Trophoblast cell (in vitro differentiated cells and primary cell): ENCODE results near the gene GNRHR.

Source experiments
- DNase-seq, 2 donors: peaks; one replicate each; pipeline ENCODE4 v3.0.0-alpha.2; 2016
- H2AFZ ChIP-seq: 2 replicates; pipeline ENCODE4 v1.6.1; 2013; ENCODE audit warnings: low read length, moderate library complexity, mild to moderate bottlenecking; ENCODE audit not compliant: insufficient read depth, poor library complexity
- H2AK5ac ChIP-seq: 2 replicates; pipeline ENCODE4 v1.6.1; 2013; ENCODE audit warnings: mild to moderate bottlenecking, low read length
- H2BK120ac ChIP-seq: 2 replicates; pipeline ENCODE4 v1.6.1; 2013; ENCODE audit warnings: low read length, mild to moderate bottlenecking, moderate library complexity; ENCODE audit not compliant: insufficient read depth, poor library complexity
- H2BK12ac ChIP-seq: 2 replicates; pipeline ENCODE4 v1.6.1; 2013; ENCODE audit warnings: mild to moderate bottlenecking, low read length, moderate library complexity
- H2BK5ac ChIP-seq: 2 replicates; pipeline ENCODE4 v1.6.1; 2013; ENCODE audit warnings: low read length, low read depth, moderate library complexity, mild to moderate bottlenecking; ENCODE audit not compliant: poor library complexity
- H3K14ac ChIP-seq: 2 replicates; pipeline ENCODE4 v1.6.1; 2013; ENCODE audit warnings: mild to moderate bottlenecking, low read length
- H3K18ac ChIP-seq: 2 replicates; pipeline ENCODE4 v1.6.1; 2013; ENCODE audit warnings: mild to moderate bottlenecking, low read length
- H3K23ac ChIP-seq: 2 replicates; pipeline ENCODE4 v1.6.1; 2013; ENCODE audit warnings: low read length
- H3K27ac ChIP-seq: 2 replicates; pipeline ENCODE4 v1.5.1; 2013; ENCODE audit warnings: low read depth, mild to moderate bottlenecking, inconsistent platforms, low read length, moderate library complexity
- H3K27me3 ChIP-seq: 2 replicates; pipeline ENCODE4 v1.6.1; 2013; ENCODE audit warnings: inconsistent platforms, mild to moderate bottlenecking, low read length, moderate library complexity; ENCODE audit not compliant: insufficient read depth
- H3K36me3 ChIP-seq, 2 experiments: 1 replicate in 1 of 2; 2 replicates in 1 of 2; pipeline ENCODE4 v1.6.1; 2013; ENCODE audit warnings: low read length in 2 of 2, mild to moderate bottlenecking in 2 of 2, moderate library complexity in 1 of 2; ENCODE audit not compliant: insufficient read depth in 2 of 2, control insufficient read depth in 1 of 2
- H3K4ac ChIP-seq: 2 replicates; pipeline ENCODE4 v1.6.1; 2013; ENCODE audit warnings: low read depth, mild to moderate bottlenecking, low read length, moderate library complexity
- H3K4me1 ChIP-seq, 2 experiments: 1 replicate in 1 of 2; 2 replicates in 1 of 2; pipeline ENCODE4 v1.6.1; 2013; ENCODE audit warnings: low read length in 2 of 2, mild to moderate bottlenecking in 2 of 2, moderate library complexity in 1 of 2; ENCODE audit not compliant: insufficient read depth in 2 of 2, control insufficient read depth in 1 of 2
- H3K4me2 ChIP-seq: 2 replicates; pipeline ENCODE4 v1.6.1; 2013; ENCODE audit warnings: inconsistent platforms, mild to moderate bottlenecking, low read length, moderate library complexity
- H3K4me3 ChIP-seq: 2 replicates; pipeline ENCODE4 v1.5.1; 2013; ENCODE audit warnings: mild to moderate bottlenecking, low read depth, low read length, inconsistent platforms
- H3K79me1 ChIP-seq: one replicate; pipeline ENCODE4 v1.6.1; 2013; ENCODE audit warnings: low read length
- H3K79me2 ChIP-seq: 2 replicates; pipeline ENCODE4 v1.6.1; 2013; ENCODE audit warnings: low read length, mild to moderate bottlenecking; ENCODE audit not compliant: control insufficient read depth, insufficient read depth, poor library complexity
- H3K9ac ChIP-seq: 2 replicates; pipeline ENCODE4 v1.6.1; 2013; ENCODE audit warnings: mild to moderate bottlenecking, low read length
- H3K9me3 ChIP-seq: 2 replicates; pipeline ENCODE4 v1.6.1; 2013; ENCODE audit warnings: low read depth, mild to moderate bottlenecking, control low read depth, inconsistent platforms, low read length; ENCODE audit not compliant: insufficient read depth
- H4K12ac ChIP-seq: 2 replicates; pipeline ENCODE4 v1.6.1; 2013; ENCODE audit warnings: low read depth, mild to moderate bottlenecking, low read length, moderate library complexity
- H4K8ac ChIP-seq: 2 replicates; pipeline ENCODE4 v1.6.1; 2013; ENCODE audit warnings: low read depth, mild to moderate bottlenecking, low read length, moderate library complexity
- H4K91ac ChIP-seq: one replicate; pipeline ENCODE4 v1.6.1; 2013; ENCODE audit warnings: low read depth, mild to moderate bottlenecking, low read length, moderate library complexity
- WGBS: extraction: QIAGEN DNeasy Blood & Tissue Kit; methylation state at CpG from one replicate; pipeline ENCODE4 v1.1.7; 2013; ENCODE audit warnings: missing lambda C conversion rate; ENCODE audit not compliant: insufficient read length, insufficient coverage; ENCODE audit errors: extremely low coverage; 5-methylcytosine and 5-hydroxymethylcytosine counted together

The GNRHR gene

DNA sequence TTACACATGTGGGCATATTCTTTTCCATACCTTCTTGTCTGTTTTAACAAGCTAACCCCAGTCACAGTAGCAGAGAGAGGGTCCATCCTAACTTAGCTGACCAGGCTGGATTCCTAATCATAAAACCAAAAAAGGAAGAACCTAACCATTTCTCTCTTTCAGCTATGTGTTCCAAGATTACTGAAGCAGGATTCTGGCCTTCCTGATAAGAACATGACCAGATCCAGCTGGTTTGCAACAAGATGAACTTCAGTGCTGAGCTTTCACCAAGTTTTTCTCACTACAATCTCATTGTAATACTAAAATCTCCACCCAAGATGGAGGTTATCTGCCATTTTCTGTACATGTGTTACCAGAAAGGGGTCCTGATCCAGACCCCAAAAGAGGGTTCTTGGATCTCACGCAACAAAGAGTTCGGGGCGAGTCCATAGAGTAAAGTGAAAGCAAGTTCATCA is 32.8 kb downstream of the GNRHR start:
- H3K79me1 ChIP-seq: peaks cover 3% of the 10 kb centered on the region
- no CpG with 5 or more reads among the region's 3 CpGs for WGBS
- H3K4ac ChIP-seq: no peak overlapping the region

DNA sequence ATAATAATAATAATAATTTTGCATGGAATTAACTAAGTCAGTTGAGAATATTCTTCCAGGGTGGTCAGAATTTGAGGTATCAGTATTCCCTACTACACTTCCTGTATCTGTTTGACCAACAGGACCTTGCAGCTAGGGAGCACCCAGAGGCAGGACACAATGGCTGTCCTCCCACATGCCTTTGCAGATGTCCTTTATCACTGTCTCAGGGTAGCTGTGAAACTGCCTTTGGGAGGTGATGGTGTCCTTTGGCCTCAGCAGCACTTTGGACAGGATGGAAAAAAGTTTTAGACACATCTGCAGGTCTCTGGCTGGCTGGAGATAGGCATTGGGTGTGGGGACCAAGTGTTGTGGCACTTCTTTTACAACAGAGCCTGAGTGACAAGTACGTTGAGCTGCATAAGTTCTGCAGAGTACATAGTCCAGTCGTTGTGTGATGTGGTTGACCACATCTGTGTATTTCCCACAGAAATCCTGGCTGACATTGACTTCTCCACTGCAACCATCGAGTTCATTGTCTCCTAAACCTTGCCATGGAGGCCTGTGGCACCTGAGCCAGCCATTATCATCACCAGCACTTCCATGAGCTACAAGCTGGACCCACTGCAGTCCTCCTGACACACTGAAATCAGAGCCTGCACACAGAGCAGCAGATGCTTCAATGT is 34.1 kb downstream of the GNRHR start:
- H3K4me1 ChIP-seq: peaks cover 7 to 14% of the 10 kb centered on the region in 2 experiments
- H3K27ac ChIP-seq: no peak overlapping the region
- no peak overlapping the region for H2BK5ac ChIP-seq
- no peak overlapping the region for H3K23ac ChIP-seq
- no peak overlapping the region for H2AK5ac ChIP-seq
- H2BK120ac ChIP-seq: no peak overlapping the region
- no peak overlapping the region for H3K4ac ChIP-seq
- H3K9ac ChIP-seq: no peak overlapping the region
- no CpG with 5 or more reads among the region's 3 CpGs for WGBS
- no peak overlapping the region for H3K4me3 ChIP-seq
- H3K18ac ChIP-seq: no peak overlapping the region
- peaks cover 3% of the 10 kb centered on the region for H3K79me1 ChIP-seq
- H3K9me3 ChIP-seq: peaks cover 3% of the 10 kb centered on the region
- H3K14ac ChIP-seq: no peak overlapping the region
- no peak overlapping the region for H4K8ac ChIP-seq
- H4K91ac ChIP-seq: no peak overlapping the region
- no peak overlapping the region for H3K4me2 ChIP-seq
- H3K36me3 ChIP-seq: peaks cover 4 to 5% of the 10 kb centered on the region in 2 experiments
- H3K79me2 ChIP-seq: no peaks in the 10 kb centered on the region
- H2AFZ ChIP-seq: no peak overlapping the region
- no peak overlapping the region for H2BK12ac ChIP-seq
- no peaks in the 10 kb centered on the region for H3K27me3 ChIP-seq
- H4K12ac ChIP-seq: no peak overlapping the region
- DNase-seq: no peak

More for the DNA sequence above, 32.8 kb downstream of the GNRHR start:
- H3K23ac ChIP-seq: no peak overlapping the region
- DNase-seq: no peak
- H3K9ac ChIP-seq: no peak overlapping the region
- H3K4me3 ChIP-seq: no peak overlapping the region
- peaks cover 4 to 5% of the 10 kb centered on the region in 2 experiments for H3K36me3 ChIP-seq
- H4K12ac ChIP-seq: no peak overlapping the region
- H3K27ac ChIP-seq: no peak overlapping the region
- H2BK12ac ChIP-seq: no peak overlapping the region
- no peak overlapping the region for H3K14ac ChIP-seq
- no peak overlapping the region for H2AK5ac ChIP-seq
- no peak overlapping the region for H4K91ac ChIP-seq
- peaks cover 7 to 14% of the 10 kb centered on the region in 2 experiments for H3K4me1 ChIP-seq
- no peaks in the 10 kb centered on the region for H3K27me3 ChIP-seq
- H3K4me2 ChIP-seq: no peak overlapping the region
- peak overlapping the region; percentile 61 for H2BK120ac ChIP-seq
- H3K18ac ChIP-seq: no peak overlapping the region
- H2AFZ ChIP-seq: no peak overlapping the region
- H3K9me3 ChIP-seq: peaks cover 3% of the 10 kb centered on the region
- H4K8ac ChIP-seq: no peak overlapping the region
- peak overlapping the region; percentile 32 for H2BK5ac ChIP-seq
- H3K79me2 ChIP-seq: no peaks in the 10 kb centered on the region

DNA sequence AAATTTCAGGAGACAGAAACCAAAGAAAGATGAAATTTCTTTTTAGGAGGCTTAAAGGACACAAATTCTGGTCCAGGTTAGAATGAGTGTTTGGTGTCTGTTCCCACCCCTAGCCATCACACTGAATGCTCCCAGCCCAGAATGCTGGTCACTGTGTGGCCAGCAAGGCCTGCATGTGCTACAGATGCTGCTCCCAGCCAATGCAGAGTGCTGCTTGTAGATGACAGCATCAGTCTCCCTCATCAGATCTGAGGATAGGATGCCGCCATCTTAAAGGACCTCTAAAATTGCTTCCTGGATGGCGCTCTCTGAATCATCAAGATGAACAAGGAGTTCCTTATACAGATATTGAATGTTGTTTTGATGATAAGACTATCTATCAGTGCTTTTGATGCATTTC is 35.3 kb downstream of the GNRHR start:
- no peak for DNase-seq
- no peak overlapping the region for H3K9ac ChIP-seq

DNA sequence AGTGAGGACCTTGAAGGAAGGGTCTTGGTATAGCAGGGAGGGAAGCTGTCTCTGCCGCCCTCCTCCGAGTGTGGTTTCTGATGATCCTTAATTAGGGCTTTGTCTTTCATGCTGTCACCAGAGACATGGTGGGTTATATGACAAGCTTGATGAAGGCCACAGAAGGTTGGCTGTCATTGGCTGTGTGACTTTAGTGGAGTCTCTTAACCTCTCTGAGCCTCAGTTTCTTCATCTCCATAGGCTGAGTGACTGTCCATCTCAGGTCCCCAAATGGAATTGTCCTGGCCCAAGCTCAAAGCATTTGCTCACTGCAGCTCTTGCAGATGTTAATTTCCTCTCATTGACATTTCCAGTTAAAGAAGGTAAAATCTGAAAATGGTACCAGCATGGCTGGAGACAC is 36.6 kb downstream of the GNRHR start:
- Histone ChIP-seq H3K27me3 (no peaks in the 10 kb centered on the region), H3K4me3 (no peak overlapping the region), H3K9me3 (no peaks in the 10 kb centered on the region), H3K9ac (no peak overlapping the region), H2AK5ac (no peak overlapping the region), H3K4me2 (no peak overlapping the region), H3K4me1 (peaks cover 22 to 25% of the 10 kb centered on the region in 2 experiments), H2BK5ac (no peak overlapping the region), H3K36me3 (peaks cover 4 to 5% of the 10 kb centered on the region in 2 experiments), H3K14ac (no peak overlapping the region), H3K4ac (no peak overlapping the region), H3K23ac (no peak overlapping the region), H4K12ac (no peak overlapping the region), H3K79me2 (no peaks in the 10 kb centered on the region), H3K27ac (no peak overlapping the region), H3K79me1 (peaks cover 5% of the 10 kb centered on the region), H2BK12ac (no peak overlapping the region), H4K8ac (no peak overlapping the region), H3K18ac (no peak overlapping the region), H2BK120ac (no peak overlapping the region), H2AFZ (no peak overlapping the region), H4K91ac (no peak overlapping the region)
- DNase-seq: no peak
- no CpG with 5 or more reads among the region's 2 CpGs for WGBS

More for the DNA sequence above, 35.3 kb downstream of the GNRHR start:
- Histone ChIP-seq H3K9me3 (peaks cover 1% of the 10 kb centered on the region), H3K27ac (no peak overlapping the region), H4K12ac (no peak overlapping the region), H3K14ac (no peak overlapping the region), H3K4me1 (peaks cover 10 to 17% of the 10 kb centered on the region in 2 experiments), H4K91ac (peak overlapping the region; percentile 15), H3K79me2 (no peaks in the 10 kb centered on the region), H3K36me3 (peaks cover 4 to 5% of the 10 kb centered on the region in 2 experiments), H4K8ac (no peak overlapping the region), H2AK5ac (no peak overlapping the region), H3K18ac (no peak overlapping the region), H3K4me2 (no peak overlapping the region), H2BK5ac (no peak overlapping the region), H2BK12ac (no peak overlapping the region), H3K23ac (no peak overlapping the region), H3K27me3 (no peaks in the 10 kb centered on the region), H2AFZ (no peak overlapping the region), H3K4ac (no peak overlapping the region), H3K4me3 (no peak overlapping the region), H3K79me1 (peaks cover 3% of the 10 kb centered on the region), H2BK120ac (no peak overlapping the region)
- no CpG with 5 or more reads among the region's 2 CpGs for WGBS
